Midbrain (tissue), 1 donor: ENCODE results near the gene TTC16.
"Not testable (repeated sequence)": the region's sequence is repeated elsewhere in the genome, so short reads cannot be mapped to it uniquely, and the experiment has no call there.

ENCODE experiments used
- DNase-seq: peaks from one replicate; lab custom pipeline; 2025; lab: John Stamatoyannopoulos, UW

Gene TTC16

DNA sequence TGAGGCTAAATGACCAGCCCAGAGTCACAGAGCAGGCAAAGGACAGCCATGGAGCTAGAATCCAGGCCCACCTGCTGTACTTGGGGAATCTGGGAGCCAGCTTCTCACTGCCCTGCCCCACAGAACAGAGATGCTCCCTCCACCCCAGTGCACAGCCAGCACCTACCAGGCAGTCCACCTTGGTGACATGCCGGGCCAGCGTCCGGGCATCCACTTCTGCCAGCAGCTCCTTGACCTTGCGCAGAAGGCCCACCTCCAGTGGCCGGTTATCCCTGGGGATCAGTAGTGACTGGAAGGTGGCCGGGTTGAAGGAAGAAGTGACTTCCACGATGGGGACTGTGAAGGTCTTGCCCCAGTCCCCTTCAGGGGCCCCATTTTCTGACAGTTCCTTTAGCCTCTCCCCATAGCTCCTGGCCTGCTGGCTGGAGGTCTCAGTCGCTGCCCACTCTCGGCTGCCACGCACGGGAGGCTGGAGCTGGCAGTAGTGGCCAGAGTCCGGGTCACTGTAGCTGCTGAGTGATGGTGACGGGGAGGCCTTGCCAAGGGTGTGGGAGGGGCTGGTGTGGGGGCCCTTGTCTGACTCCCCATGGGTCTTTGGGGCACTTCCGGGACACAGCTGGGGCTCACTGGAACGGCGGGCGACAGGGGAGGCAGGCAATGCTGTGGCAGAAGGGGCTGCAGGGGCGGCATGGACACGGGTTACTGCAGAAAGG lies 28.7 kb downstream of the TTC16 start:
- DNase-seq: no peak

DNA sequence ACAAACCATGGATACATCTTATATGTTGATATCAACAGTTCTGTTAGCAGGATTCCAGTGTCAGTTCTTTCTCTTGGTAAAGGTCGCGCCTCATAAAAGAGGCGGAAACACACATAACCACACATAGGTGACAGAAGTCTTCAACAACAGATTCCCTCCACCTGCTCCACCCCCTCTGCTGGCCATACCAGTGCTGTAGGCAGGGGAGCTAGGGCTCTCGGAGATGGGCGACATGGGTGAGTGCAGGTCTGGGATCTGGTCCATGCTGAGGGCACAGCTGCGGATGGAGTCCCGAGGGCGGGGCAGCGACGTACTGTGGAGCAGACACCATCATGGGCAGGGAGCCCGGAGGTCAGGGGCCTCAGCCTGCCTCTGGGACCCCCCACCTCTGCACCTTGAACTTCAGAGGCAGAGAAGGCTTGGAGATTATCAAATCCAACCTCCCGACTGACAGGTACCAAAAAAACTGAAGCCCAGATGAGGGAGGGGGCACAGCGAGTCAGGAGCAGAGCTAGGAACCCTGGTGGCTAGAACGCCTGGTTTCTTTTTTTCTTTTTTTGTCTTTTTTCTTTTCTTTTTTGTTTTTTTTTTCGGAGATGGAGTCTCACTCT lies 31.2 kb downstream of the TTC16 start:
- no peak for DNase-seq

GRCh38 chr9:127749090-127749787 lies 33.4 kb downstream of the TTC16 start:
- DNase-seq: no peak

DNA sequence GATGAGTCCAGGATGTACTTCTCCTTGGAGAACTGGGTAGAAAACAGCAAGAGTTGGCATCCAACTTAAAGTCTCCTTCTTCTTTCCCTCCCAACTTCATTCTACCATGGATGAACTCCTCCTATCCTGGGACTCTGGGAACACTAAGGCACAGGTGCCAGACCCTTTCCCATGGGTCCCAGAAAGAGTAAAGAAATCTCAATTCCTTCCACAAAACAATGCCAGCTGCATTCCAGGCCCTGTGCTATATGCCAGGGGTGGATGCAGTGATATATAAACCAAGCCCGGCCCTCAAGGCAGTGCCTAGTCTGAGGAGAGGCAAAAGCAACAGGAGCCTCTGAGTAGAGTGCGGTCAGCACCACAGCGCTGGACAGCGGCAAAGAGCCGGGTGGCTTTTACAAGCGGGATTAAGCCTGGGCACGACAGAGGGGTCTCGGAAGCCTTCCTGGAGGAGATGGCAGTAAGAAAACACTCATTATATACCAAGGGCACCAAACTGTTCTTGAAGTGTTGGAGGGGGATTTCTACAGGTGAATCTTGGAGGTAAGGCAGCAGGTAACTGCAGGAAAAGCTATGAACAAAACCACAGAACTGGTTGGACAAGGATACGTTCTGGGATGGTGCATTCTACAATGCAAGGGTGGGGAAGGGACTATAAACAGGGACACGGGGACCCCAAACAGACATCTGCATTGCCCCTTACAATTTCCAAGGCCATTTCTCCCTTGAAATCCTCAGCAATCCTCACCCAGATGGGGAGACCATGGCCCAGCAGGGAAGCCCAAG lies 35.6 kb downstream of the TTC16 start:
- no peak for DNase-seq

DNA sequence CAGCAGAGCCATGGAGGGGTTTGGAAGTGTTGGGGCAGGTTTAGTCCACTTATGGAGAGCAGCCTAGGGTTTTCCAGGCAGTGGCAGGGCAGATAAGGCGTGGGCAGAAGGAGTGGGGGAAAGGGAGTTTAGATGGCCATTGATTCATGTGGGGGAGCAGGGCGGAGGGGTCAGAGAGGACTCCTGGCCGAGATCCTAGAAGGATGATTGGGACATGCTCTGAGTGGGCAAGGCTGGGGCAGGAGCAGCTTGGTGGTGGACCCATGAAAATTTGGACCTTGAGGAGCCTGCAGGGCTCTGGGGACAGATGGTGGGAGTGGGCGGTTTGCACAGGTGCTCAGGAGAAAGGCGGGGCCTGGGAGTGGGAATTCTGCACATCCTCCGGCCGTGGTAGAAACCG lies 37.3 kb downstream of the TTC16 start:
- no peak for DNase-seq

- DNase-seq: no peak
These were observed 37.7 kb downstream of the TTC16 start for GRCh38 chr9:127753622-127754021.

GRCh38 chr9:127754099-127755060 lies 38.5 kb downstream of the TTC16 start:
- peak; percentile 37 for DNase-seq

GRCh38 chr9:127755061-127756060 lies 39.5 kb downstream of the TTC16 start:
- DNase-seq: no peak

GRCh38 chr9:127756233-127756632 lies 40.4 kb downstream of the TTC16 start:
- no peak for DNase-seq

DNA sequence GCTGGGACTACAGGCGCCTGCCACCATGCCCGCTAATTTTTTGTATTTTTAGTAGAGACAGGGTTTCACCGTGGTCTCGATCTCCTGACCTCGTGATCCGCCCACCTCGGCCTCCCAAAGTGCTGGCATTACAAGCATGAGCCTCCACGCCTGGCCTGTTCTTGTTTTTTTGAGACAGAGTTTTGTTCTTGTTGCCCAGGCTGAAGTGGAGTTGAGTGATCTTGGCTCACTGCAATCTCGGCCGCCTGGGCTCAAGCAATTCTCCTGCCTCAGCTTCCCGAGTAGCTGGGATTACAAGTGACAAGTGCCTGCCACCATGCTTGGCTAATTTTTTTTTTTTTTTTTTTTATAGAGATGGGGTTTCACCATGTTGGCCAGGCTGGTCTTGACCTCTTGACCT lies 40.9 kb downstream of the TTC16 start:
- DNase-seq: not testable (repeated sequence)

DNA sequence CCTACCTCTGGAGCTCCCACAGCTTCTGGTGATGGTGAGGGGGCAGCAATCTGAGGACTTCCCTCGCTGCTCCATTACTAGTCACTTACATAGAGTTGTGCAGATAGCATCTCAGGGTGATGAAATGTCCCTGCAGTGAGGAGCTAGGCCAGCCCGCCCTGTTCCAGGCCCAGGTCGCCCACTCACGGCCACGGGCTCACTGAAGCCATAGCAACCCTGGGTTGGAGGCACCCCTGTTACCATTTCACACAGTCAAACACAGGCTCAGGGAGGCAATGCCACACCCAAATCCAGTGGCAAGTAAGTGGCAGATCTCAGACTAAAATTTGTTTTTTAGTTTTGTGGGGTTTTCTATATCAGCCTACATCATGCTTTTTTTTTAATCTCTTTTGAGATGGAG lies 43.0 kb downstream of the TTC16 start:
- DNase-seq: no peak

- no peak for DNase-seq
These were observed 45.2 kb downstream of the TTC16 start for GRCh38 chr9:127761061-127761460.

GRCh38 chr9:127761491-127761956 lies 45.6 kb downstream of the TTC16 start:
- DNase-seq: no peak

DNA sequence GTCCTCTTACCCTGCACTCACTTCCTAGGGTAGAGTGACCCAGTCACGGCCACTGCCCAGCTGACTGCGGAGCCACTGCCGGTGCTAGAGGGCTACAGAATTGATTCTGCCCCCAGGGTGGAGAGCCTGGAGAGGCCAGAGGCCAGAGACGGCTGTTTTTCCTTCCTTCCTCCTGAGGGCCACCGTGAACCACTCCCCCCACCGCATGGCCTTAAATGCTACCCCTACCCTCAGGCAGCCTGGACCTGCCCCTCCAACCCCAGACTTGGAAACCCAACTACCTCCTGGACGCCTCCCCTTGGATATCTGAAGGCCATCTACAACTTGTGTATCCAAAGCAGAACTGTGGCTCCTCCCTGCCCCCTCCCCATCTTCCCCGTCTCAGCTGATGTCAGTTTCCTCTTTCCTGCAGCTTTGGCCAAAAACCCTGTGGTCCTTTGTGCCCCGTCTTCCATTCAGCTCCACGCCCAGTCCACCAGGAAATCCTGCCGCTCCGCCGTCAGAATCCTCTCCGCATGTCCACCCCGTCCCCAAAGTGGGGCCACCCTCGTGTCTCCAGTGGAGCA lies 46.3 kb downstream of the TTC16 start:
- DNase-seq: peak; percentile 5

GRCh38 chr9:127763918-127764384 lies 48.1 kb downstream of the TTC16 start:
- DNase-seq: peak; percentile 19

- DNase-seq: no peak
These were observed 49.5 kb downstream of the TTC16 start for GRCh38 chr9:127765418-127765817.

- no peak for DNase-seq
These were observed 51.5 kb downstream of the TTC16 start for GRCh38 chr9:127767410-127767809.

DNA sequence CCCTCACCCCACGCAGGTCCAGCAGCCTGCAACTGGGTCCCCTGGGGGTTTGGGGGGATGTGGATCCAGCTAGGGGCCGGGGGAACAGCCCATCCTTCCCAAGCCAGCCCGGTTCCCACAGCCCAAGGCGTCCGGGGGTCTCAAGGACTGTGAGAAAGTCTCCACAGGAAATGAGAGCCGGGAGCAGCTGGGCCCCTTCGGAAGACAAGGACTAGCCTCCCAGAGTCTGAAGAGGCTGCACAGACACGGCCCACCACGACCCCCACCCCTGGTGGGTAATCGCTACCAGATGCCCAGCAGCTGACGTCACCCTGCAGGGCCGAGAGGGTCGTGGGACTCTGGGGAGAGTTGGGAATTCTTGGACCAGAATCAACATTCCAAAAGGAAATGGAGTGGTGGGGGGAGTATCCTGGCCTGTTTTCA lies 52.0 kb downstream of the TTC16 start:
- no peak for DNase-seq

DNA sequence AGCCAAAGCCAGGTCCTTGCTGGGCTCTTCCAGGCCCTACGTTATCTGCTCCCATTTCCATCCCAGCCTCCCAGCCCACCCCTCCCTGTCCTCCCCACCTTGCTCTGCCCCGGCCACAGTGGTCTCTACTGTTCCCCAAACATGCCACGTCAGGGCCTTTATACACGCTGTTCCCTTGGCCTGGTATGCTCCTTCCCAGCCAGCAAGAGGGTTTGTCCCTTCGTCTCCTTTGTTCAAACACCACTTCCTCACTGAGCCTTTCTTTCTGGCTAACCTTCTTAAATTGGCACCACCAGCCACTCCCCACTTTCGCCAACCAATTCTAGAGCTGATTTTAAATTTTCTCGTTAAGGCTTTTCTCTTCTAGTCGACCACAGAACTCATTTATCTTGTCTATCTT lies 52.8 kb downstream of the TTC16 start:
- DNase-seq: no peak
